ELF-1 (cell line): ENCODE measurements around the gene TFPI2.

Experiments
- DNase-seq: peaks from one replicate; pipeline ENCODE4 v3.0.0-alpha.2; 2016; ENCODE audit warnings: low read depth, low spot score

The TFPI2 gene

DNA sequence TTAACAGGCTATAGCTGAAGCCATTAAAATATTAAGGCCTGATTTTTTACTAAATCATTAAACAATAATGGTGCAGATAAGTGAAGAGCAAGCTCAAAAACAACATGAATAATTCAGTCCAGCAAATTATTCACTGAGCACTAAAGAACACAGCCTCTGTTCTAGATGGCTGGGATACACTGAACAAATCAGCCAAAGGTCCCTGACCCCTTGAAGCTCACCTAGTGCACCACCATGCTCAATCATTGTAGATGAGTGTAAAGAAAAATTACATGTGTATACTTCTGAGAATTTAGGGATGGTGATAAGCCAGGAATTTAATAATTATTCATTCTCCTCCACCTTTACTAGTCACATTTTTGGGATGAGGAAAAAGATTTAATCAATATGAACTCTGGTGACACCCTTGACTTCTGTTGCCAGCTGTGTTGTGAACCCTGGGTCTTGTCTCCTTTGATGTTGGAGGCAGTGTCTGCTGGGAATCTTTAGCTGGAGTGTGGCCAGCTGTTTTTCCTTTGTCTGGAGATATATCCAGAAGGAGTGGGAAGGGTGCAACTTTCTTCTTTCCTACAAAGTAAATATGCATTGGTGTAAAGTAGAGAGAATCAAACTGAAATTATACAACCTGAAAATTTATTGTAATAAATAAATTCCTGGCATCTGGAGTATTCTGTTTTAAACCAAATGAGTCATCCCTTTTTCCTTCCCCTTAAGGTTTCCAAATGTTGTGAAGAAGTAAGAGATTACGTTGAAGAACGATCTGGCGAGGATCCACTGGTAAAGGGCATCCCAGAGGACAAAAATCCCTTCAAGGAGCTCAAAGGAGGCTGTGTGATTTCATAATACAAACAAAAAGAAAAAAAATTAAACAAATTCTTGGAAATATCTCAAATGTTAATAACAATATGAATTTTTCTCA lies 19.8 kb upstream of the TFPI2 start:
- DNase-seq = no peak

GRCh38 chr7:93906267-93906666 lies 15.7 kb upstream of the TFPI2 start, which contains the start of gene GNGT1:
Gene GNGT1 (plus strand): TSS chr7:93906567. CDS start chr7:93906747, 180 bp downstream.
- no peak for DNase-seq

- DNase-seq = no peak
These were observed 12.3 kb upstream of the TFPI2 start for GRCh38 chr7:93902777-93903423.

DNA sequence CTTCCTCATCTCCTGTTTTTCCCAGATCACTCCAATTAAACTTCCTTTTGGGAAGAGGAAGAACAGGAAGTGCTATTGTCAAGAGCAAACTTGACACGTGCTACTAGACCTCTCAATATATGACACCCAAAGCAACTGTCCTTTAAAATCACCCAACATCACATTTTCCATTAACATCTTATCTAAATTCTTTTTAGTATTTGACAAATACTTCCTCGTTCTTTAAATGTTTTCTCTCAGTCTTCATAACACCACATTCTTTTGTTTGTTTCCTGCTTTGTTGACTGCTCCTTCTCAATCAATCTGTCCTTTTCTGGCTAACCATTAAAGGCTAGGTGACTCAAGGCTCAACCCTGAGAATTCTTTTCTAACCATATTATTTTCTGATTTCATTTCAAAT lies 7.1 kb upstream of the TFPI2 start:
- no peak for DNase-seq

DNA sequence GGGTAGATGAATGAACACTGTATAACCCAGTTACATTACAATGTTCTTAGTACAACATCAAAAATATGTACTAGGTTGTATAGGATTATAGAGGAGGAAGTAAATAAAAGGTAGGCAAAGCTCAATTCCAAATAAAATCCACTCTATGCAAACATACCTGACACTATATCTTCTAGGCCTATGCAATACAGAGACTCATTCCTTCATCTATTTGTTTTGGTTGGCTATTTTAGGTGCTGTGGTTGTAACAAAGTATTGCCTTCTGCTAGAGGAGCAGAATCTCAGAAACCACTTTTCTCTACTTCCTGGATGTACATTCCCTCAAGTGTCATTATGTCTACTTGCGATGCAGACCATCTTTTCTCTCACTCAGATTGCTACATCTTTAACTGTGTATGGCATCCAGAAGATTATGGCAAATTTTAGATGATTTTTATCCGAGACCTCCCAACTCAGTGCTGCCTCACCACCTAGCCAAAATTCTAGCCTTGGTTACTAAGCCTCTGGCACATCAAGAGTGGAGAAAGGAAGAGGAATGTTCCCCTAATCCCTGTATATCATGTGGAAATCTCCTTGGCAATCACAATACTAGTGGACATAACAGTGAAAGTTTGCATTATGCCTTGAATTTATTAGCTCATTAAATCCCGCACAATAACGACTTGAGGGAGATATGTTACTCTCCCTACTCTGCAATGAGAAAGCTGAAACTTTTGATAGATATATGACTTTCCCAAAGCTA lies 5.5 kb upstream of the TFPI2 start:
- DNase-seq = no peak

GRCh38 chr7:93894966-93895640 lies 4.5 kb upstream of the TFPI2 start:
- no peak for DNase-seq

GRCh38 chr7:93894426-93894825 lies 3.9 kb upstream of the TFPI2 start:
- DNase-seq = no peak

DNA sequence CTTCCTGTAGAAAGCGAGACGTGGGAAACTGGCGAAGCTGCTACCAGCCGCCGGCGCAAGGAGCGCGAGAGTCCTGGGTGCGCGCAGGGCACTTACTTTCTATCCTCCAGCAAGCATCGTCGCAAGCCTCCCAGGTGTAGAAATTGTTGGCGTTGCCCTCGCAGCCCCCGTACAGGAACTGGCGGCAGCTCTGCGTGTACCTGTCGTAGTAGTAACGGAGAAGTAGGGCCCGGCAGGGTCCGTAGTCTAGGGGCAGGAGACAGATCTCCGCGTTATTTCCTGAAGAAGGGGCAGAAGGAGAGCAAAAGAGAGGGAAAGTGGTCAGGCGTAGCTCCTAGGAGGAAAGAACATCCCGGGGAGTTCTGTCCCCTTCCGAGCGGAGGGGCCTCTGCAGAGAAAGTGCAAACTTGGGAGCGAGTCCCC lies 501 bp downstream of the TFPI2 start:
- peak; percentile 59 for DNase-seq

- no peak for DNase-seq
These were observed 1.3 kb downstream of the TFPI2 start for GRCh38 chr7:93889261-93889660.

GRCh38 chr7:93884541-93884940 lies 6.0 kb downstream of the TFPI2 start:
- DNase-seq = no peak

- DNase-seq = no peak
These were observed 6.6 kb downstream of the TFPI2 start for GRCh38 chr7:93883917-93884345.

DNA sequence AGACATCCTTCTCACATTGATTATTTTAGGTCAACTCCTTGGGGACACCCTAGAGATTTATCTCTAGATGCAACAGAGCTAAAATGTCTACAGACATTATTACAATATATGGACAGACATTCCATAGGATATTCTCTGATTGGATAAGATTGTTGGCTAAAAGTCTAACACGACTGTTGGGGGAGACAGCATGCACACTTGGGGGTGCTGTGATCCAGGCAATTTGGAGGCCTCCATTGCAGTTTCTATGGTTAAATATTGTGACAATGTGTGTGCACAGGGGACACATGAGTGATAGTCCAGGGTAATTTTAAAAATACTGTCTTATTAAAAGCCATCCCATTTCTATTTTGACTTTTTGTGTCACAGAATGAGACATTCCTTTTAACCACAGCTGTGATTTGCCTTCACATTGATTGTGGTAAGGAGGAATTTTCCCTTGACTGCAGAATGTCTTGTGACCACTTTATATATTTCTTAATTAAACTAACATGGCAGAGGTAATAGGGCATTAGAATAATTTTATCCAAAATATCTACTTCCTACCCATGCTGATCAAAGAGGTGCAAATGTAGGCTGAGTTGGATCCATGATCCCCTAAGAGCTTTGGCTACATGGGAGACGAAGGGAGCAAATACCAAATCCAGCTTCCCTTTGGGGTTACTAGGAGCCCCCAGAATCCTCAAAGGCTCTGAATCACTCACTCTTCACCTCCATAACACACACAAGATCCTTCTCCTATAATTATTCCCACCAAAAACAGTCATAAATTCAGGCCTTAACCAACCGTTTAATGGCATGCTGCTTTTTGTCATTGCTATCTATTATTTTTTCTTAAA lies 7.3 kb downstream of the TFPI2 start:
- DNase-seq = no peak

DNA sequence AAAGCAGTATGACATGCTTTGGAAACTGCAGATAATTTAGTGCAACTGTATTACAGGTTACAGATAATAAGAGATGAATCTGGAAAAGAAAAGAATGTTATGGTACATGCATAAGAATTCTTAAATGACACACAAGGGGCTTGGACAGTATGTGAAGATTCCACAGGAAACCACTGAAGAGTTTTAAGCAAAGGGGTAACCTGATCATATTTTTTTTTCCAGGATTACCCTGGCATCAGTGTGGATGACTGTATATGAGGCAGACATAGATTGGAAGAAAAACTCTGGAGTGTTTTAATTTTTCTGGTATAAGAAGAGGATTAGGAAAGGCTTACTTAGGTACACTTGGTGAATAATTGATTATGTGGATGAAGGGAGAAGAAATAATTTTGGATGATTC lies 8.1 kb downstream of the TFPI2 start:
- no peak for DNase-seq

DNA sequence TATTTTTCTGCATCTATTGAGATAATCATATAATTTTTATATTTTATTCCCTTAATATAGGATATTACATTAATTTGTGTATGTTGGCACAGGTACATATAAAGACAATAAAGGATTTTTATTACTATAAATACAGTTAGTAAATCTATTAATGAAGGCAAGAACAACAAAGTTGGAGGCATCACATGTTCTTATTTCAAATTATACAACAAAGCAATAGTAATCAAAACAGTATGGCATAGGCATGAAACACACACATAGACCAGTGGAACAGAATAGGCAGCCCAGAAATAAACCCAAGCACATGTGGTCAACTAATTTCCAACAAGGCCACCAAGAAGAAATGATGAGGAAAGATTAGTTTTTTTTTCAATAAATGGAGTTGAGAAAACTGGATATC lies 11.2 kb downstream of the TFPI2 start:
- no peak for DNase-seq

- DNase-seq = no peak
These were observed 12.8 kb downstream of the TFPI2 start for GRCh38 chr7:93877742-93878141.

- DNase-seq = peak; percentile 77
These were observed 16.5 kb downstream of the TFPI2 start for GRCh38 chr7:93873998-93874574.

DNA sequence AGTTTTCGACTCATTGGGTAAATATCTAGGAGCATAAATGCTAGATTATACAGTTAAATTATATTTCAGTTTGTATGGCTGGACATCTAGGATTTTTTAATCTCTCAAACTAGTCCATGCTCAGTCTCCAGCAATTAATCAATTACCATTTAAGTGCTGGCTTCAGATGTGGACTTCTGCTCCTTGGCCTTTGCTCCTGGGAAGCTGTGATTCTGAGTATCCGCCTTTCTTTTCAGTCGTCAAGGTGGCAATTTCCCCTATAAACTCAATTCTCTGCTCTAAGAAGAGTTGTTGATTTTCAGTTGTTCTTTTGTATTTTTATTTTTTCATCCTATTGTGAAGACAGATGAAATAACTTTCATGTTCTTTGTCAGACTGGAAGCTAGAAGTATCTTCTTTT lies 23.7 kb downstream of the TFPI2 start:
- no peak for DNase-seq

DNA sequence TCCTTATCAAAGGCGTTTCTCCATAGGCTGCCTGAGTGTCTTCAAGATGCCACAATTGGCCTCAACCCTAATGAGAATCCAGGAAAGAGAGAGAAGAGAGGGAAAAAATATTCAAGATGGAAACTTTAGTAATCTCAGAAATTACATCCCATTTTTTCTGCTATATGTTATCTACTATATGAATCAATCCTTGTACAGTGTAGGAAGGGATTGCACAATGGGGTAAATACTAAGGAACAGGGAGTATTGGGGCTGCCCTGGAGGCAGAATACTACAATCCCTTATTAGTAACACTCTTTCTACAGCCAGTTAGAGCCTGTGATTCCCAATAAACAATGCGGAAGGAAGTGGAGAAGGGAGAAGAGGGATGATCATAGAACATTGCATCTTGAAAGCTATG lies 27.9 kb downstream of the TFPI2 start:
- DNase-seq = no peak

- no peak for DNase-seq
These were observed 29.1 kb downstream of the TFPI2 start for GRCh38 chr7:93861325-93861949.

DNA sequence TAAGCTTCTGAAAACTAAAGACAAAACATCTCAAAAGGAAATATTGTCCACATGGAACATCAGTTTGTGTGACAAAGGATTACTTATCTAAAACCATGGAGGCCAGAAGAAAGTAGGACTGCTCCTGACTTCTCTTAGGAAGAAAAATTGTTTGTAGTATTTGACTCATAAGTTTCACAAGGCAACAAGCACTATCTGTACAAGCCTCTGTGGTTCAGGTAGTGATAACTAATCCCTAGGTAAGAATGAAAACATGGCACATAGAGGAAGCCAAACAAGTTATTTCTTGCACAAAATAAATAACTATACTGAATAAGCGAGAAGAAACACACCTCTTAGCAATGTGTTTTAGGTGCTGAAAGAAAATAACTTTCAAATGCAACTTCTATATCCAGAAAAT lies 30.3 kb downstream of the TFPI2 start:
- no peak for DNase-seq
